Measurements from ENCODE around the gene AP3B1.
"Not testable (repeated sequence)": the region's sequence is repeated elsewhere in the genome, so short reads cannot be mapped to it uniquely, and the experiment has no call there.

The AP3B1 gene

GRCh38 chr5:78065663-78066062 lies 228.8 kb downstream of the AP3B1 start:
- DNase-seq (ENCODE audit: low read depth), result peak; percentile 23

DNA sequence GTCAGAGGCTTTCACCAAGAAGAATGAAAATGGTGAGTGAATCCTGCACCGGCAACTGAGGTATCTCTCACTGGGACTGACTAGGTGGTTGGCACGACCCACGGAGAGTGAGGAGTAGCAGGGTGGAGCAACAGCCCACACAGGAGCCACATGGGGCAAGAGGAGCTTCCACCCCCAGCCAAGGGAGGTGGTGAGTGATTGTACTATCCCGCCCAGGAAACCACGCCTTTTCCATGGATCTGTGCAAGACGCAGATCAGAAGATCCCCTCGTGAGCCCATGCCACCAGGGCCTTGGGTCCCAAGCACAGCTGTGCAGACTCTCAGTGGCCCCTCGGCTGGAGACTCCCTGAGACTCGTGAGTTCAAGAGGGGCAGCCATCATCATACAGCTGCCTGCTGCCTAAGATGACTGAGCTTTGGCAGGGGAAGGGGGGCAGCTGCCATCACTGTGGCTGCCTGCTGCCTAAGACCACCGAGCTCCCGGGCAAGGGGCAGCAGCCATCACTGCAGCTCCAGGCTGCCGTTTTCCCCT lies 229.5 kb downstream of the AP3B1 start:
- no peak for DNase-seq (ENCODE audit: low read depth)

DNA sequence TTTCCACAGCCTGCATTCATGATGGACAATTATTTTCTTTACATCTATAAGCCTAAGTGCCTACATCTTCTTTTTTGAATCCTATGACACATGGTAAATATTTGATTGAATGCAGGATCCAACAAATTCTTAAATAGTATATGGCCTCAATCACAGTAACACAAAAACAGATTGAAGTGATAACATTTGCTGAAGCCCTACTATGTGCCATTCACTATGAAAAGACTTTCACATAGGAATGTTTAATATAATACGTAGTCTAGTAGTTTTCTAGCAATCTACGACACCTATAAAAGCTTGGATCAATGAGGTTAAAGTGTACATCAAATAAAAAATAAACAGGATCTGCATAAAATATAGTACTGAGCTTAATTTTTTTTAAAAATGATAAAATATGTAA lies 231.0 kb downstream of the AP3B1 start:
- DNase-seq (ENCODE audit: low read depth), result no peak

- no peak for DNase-seq (ENCODE audit: low read depth)
These were observed 231.9 kb downstream of the AP3B1 start for GRCh38 chr5:78062645-78063044.

DNA sequence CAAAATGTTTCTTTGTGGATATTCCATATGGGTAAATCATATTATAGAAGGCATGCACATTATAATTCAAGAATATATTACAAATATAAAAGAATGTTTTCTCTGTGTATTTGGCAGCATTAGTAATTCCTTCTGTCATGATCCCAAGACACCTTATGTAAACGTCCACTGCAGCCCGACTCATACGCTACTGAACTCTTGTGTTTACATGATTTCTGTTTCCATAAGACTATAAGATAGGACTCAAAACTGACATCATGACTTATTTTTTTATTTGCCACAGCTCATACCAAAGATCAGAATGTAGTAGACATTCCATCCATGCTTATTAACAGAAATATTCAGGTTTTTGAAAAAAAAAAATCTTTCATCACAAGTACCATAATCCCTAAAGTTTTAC lies 234.1 kb downstream of the AP3B1 start:
- DNase-seq (ENCODE audit: low read depth), result peak; percentile 57

DNA sequence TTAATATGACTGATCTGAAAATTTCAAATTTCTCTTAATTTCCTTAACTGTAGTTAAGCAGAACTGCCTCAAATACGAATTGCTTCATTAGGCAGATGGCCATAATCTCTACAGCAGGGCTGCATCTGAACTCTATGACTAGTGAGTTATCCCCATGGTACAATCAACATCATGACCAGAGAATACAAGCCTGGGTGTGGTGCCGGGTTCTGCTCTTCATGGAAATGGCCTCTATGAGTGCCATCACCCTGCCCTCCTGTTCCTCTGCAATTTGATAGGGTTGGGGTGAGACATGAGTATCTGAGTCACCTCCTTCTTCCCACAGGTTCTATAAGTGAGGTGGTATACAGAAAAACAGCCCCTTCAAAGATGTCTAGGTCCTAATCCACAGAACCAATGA lies 235.9 kb downstream of the AP3B1 start:
- DNase-seq (ENCODE audit: low read depth), result peak; percentile 7

DNA sequence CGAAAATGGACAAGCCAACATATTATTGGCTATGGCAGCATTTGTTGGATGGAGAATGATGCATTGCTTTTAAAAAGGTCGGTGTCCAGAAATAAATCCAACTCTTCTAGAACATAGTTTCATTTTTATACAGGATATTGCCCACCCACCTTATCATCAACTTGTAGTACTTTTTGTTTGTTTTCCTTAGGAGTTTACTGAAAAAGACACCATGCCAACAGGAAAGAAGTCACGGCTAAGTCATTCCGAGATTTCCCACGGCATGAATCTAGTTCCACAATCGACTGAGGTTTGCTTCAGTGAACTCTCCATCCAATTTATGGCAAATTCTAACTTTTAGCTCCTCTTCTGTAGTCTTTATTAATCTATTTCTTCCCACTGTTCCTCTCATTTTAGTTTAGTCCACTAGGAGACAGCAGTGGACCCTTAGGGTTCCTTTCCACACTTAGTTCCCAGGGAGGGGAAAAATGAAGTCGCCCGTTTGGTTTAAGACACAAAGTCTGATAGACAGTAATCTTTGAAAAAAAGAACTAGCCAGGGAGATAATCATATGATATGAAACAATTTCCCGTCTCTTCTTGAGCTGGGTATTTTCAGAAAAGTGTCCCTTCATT lies 237.5 kb downstream of the AP3B1 start:
- no peak for DNase-seq (ENCODE audit: low read depth)

- no peak for DNase-seq (ENCODE audit: low read depth)
These were observed 238.4 kb downstream of the AP3B1 start for GRCh38 chr5:78056053-78056452.

- peak; percentile 71 for DNase-seq (ENCODE audit: low read depth)
These were observed 243.6 kb downstream of the AP3B1 start for GRCh38 chr5:78050888-78051287.

DNA sequence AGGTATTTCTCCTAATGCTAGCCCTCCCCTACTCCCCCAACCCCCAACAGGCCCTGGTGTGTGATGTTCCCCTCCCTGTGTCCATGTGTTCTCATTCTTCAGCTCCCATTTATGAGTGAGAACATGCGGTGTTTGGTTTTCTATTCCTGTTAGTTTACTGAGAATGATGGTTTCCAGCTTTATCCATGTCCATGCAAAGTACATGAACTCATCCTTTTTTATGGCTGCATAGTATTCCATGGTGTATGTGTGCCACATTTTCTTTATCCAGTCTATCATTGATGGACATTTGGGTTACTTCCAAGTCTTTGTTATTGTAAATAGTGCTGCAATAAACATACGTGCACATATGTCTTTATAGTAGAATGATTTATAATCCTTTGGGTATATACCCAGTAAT lies 247.7 kb downstream of the AP3B1 start:
- DNase-seq (ENCODE audit: low read depth), result not testable (repeated sequence)

- DNase-seq (ENCODE audit: low read depth), result no peak
These were observed 248.5 kb downstream of the AP3B1 start for GRCh38 chr5:78046006-78046405.

- DNase-seq (ENCODE audit: low read depth), result no peak
These were observed 252.7 kb downstream of the AP3B1 start for GRCh38 chr5:78041805-78042204.

DNA sequence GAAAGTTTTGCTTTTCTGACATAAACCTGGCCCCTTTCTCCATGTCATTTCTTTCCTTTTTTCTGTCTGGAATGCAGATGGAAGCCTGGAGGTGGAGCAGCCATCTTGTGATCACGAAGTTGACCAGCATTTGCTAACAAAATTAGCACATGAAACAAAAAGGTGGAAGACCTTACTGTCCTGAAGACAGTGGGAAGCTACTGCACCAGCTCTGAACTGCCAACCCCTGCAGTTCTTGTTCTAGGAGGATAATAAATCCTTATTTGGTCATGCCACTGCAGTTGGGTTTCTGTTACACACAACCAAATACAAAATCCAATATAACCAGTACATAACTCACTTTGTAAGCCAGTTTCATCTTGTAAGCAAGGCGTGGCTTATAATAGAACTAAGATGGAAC lies 269.0 kb downstream of the AP3B1 start:
- DNase-seq (ENCODE audit: low read depth), result no peak

- no peak for DNase-seq (ENCODE audit: low read depth)
These were observed 274.8 kb downstream of the AP3B1 start for GRCh38 chr5:78019744-78020143.

- DNase-seq (ENCODE audit: low read depth), result no peak
These were observed 277.5 kb downstream of the AP3B1 start for GRCh38 chr5:78016863-78017529.

DNA sequence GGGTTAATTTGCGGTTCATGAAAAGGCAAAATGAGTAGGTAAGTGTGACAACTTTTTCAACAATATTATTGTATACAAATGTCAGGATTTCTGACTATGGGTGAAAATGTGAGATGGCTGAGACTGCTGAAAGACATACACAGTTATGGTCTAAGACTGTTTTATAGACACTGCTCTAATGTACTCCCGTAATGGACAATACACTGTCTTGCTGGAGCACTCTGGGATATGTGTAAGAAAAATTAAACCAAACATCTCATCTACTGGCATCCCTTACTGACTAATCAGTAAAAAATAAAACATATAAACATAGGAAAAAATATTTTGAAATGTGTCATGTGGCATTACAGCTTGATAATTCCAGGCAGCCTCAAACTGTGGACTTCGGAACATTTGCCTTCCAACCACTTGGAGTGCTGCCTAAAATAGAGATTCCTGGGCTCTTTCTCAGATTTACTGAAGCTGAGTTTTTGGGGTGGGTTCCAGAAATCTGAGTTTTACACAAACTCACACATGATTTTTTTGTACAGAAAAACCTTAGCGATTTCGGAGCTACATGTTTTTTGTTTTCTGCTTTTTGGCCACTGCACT lies 284.5 kb downstream of the AP3B1 start:
- DNase-seq (ENCODE audit: low read depth), result peak; percentile 66

GRCh38 chr5:78008356-78008967 lies 286.0 kb downstream of the AP3B1 start:
- peak; percentile 66 for DNase-seq (ENCODE audit: low read depth)

- DNase-seq (ENCODE audit: low read depth), result no peak
These were observed 287.3 kb downstream of the AP3B1 start for GRCh38 chr5:78007233-78007632.

DNA sequence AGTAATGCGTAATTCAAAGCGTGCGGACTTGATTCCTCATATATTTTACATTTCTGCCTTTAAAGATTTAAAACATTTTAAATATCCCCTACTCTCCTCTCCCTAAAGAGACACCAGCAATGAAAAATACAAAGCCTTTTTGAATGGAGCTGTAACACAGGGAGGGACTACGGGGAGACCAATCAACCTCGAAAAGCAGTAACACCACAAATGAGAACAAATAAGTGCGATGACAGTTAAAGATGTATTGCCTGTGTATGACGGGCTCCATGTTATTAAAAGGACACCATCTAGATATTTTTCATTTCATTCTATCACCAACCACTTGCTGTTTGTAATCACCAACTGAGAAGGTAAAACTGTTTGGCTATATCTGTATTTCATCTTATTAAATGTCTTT lies 288.0 kb downstream of the AP3B1 start:
- no peak for DNase-seq (ENCODE audit: low read depth)

DNA sequence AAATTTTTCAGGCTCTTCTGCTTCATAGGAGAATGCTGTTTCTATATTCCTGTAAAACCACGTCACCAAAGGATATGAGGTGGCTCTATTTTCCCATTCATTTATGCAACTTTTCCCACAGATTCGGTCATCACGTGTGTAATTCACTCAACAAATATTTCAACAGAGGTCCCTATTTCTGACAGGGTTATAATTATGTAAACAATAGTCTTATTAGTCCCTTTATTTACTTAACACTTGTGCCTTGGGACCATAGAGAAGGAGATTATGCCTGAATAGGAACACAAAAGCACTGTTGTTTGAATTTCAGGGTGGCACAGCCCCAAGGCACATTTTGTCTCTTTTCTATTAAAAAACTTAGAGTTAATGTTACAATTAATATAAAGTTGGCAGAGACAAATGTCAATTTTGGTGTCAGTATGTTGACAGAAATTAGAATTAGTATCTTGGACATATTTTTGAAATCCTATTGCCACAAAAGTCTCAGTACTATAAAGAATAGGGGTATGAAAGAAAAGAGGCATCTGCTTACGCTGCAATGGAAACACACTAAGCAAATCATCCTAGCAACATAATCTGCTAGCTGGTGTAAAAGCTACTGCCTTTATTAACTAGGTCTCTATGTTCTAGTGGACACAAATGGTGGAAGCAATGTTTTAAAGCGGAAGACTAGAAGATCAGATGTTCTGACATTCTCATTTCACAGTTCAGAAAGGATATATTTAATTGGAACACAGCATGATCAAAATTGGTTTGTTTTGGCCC lies 289.3 kb downstream of the AP3B1 start:
- peak; percentile 87 for DNase-seq (ENCODE audit: low read depth)

DNA sequence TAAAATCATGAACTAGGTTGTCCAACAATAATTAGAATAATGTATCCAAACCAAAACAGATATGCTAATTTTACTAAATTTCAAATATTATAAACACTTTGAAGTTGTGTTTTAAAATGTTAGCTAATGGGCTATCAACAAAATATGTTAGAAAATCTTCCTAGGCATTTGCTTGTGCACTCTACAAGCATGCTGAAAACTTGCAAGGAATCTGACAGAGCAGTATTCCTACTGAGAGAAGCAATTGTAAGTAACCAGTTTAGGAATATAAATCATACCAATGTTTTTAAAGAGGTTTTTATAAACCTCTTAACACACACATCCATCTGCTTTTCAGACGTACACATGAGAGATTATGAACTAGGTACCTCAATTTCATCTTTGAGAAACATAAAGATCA lies 289.9 kb downstream of the AP3B1 start:
- DNase-seq (ENCODE audit: low read depth), result no peak

GRCh38 chr5:78003919-78004318 lies 290.6 kb downstream of the AP3B1 start:
- peak; percentile 16 for DNase-seq (ENCODE audit: low read depth)

All from ELR (cell line).